ENCODE results near the gene ARHGAP21. TPM values are rescaled to one million over a fixed set of nuclear protein-coding genes. Genes with fewer than 3 reads are reported as not detected.
A peak's percentile ranks its signal among the peaks of the same experiment; 100 is the strongest.
"Not testable (repeated sequence)": the region's sequence is repeated elsewhere in the genome, so short reads cannot be mapped to it uniquely, and the experiment has no call there.

The ARHGAP21 gene
- total RNA-seq, 1 donor from 2014 or later, result 40.0 TPM

DNA sequence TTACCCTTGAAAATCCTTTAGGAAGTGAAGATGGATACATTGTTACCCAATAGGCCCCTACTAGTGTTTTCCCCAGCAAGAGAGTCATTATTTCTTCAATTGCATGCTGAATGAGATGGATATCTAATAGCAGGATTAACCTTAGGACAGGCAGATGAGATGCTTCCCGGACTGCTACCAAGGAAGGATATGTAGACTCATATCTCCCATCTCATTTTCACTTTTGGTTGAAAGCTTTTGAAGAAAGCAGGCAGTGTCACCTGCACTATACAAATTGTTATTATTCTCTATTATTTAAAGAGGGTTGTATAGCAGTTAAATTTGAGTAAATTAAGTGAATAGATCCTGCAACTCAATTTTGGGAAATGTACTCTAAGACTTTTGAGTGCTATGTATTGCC, 17.0 kb upstream of the ARHGAP21 start:
- no peaks in the 10 kb centered on the region for H3K36me3 Mint-ChIP-seq (ENCODE audit: low read depth)
- no peak overlapping the region for H3K4me3 Mint-ChIP-seq (ENCODE audit: low read depth)
- no peaks in the 10 kb centered on the region for H3K4me1 Mint-ChIP-seq (ENCODE audit: low read depth)
- H3K27me3 Mint-ChIP-seq (ENCODE audit: low read depth), result no peaks in the 10 kb centered on the region
- intact Hi-C loops (cut with micrococcal nuclease), result no loop called here
- no peak for DNase-seq (ENCODE audit: low spot score)
- no peak overlapping the region for H3K27ac Mint-ChIP-seq
- no peaks in the 10 kb centered on the region for H3K9me3 Mint-ChIP-seq

DNA sequence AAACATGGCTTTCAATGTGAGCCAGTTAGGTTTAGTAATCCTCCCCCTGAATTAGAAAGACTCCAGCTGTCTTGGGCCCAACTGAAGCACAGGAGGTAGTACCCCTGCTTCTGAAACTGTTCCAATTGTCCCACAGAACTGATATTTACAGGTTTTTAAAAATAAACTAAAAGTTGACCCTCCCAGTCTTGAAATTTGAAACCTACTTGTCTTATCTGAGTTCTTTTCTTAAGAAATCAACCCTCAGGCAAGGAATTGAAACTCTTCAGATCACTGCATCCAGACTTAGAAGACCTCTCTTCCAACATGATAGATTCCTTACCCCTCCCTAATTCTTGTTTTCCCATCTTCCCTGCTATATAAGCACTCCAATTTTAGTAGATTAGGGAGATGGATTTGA, 13.3 kb upstream of the ARHGAP21 start:
- H3K27ac Mint-ChIP-seq, result no peak overlapping the region
- no peak for DNase-seq (ENCODE audit: low spot score)
- no peaks in the 10 kb centered on the region for H3K9me3 Mint-ChIP-seq
- H3K4me1 Mint-ChIP-seq (ENCODE audit: low read depth), result no peaks in the 10 kb centered on the region
- intact Hi-C loops (cut with micrococcal nuclease), result no loop called here
- peaks cover 1% of the 10 kb centered on the region for H3K27me3 Mint-ChIP-seq (ENCODE audit: low read depth)
- H3K36me3 Mint-ChIP-seq (ENCODE audit: low read depth), result no peaks in the 10 kb centered on the region
- no peak overlapping the region for H3K4me3 Mint-ChIP-seq (ENCODE audit: low read depth)

DNA sequence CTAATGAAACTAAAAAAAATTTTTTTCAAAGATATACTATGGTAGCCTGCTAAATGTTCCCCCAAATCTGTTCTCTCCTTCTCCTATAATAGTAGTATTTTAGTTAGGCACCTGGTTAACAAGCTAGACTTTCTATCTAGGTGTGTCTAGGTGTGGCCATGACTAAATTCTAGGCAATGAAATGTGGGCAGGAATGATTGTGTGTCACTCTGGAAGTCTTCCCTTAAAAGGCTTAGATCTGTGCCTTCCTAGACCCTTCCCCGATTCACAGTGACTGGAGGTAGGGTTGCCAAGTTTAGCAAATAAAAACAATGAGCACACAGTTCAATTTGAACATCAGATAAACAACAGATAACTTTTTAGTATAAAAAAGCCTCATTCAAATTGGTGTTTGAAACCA, 8.3 kb upstream of the ARHGAP21 start:
- no peak overlapping the region for H3K27ac Mint-ChIP-seq
- no peaks in the 10 kb centered on the region for H3K36me3 Mint-ChIP-seq (ENCODE audit: low read depth)
- no peaks in the 10 kb centered on the region for H3K4me1 Mint-ChIP-seq (ENCODE audit: low read depth)
- no peaks in the 10 kb centered on the region for H3K9me3 Mint-ChIP-seq
- intact Hi-C loops (cut with micrococcal nuclease), result no loop called here
- no peak overlapping the region for H3K4me3 Mint-ChIP-seq (ENCODE audit: low read depth)
- no peak for DNase-seq (ENCODE audit: low spot score)
- peaks cover 5% of the 10 kb centered on the region for H3K27me3 Mint-ChIP-seq (ENCODE audit: low read depth)

DNA sequence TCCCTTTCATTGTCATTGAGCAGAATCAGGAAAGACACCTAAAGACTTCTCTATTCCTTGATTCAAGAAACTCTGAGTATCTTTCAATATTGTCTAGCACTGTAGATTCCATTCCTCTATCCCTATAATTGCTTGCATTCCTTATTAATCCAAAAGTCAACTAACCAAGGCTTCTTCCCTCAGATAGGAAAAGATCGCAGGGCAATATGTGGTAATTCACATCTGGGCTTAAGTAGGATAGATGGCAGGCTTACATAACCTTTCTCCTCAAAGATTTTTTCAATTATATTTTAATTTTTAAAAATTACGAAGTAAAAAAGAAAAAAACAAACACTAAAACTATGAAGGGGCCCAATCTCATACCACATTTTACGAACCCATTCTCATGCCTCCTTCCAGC, 7.1 kb upstream of the ARHGAP21 start:
- H3K27ac Mint-ChIP-seq, result no peak overlapping the region
- intact Hi-C loops (cut with micrococcal nuclease), result no loop called here
- H3K36me3 Mint-ChIP-seq (ENCODE audit: low read depth), result no peaks in the 10 kb centered on the region
- no peak overlapping the region for H3K4me3 Mint-ChIP-seq (ENCODE audit: low read depth)
- DNase-seq (ENCODE audit: low spot score), result no peak
- no peaks in the 10 kb centered on the region for H3K4me1 Mint-ChIP-seq (ENCODE audit: low read depth)
- H3K9me3 Mint-ChIP-seq, result no peaks in the 10 kb centered on the region
- peaks cover 5% of the 10 kb centered on the region for H3K27me3 Mint-ChIP-seq (ENCODE audit: low read depth)

DNA sequence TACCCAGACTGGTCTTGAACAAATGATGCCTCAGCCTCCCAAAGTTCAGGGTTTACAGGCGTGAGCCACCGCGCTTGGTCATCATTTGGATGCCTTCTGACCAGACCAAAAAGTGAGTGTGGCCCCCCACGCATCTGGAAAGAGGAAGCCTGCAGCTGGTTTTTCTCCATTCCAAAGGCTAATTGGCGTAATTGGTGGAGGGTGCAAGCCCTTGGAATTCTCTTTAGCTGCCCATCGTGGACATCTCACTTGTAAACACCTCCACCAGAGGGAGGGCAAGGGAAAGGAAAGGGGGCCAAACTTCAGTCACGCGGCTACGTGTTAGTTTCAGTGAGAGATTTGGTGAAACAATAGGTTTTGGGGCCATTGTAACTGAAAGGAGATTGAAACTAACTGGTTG, 4.1 kb upstream of the ARHGAP21 start:
- H3K4me1 Mint-ChIP-seq (ENCODE audit: low read depth), result no peaks in the 10 kb centered on the region
- H3K36me3 Mint-ChIP-seq (ENCODE audit: low read depth), result no peaks in the 10 kb centered on the region
- H3K9me3 Mint-ChIP-seq, result no peaks in the 10 kb centered on the region
- DNase-seq (ENCODE audit: low spot score), result no peak
- intact Hi-C loops (cut with micrococcal nuclease), result no loop called here
- peaks cover 9% of the 10 kb centered on the region for H3K27me3 Mint-ChIP-seq (ENCODE audit: low read depth)
- H3K27ac Mint-ChIP-seq, result no peak overlapping the region
- no peak overlapping the region for H3K4me3 Mint-ChIP-seq (ENCODE audit: low read depth)

DNA sequence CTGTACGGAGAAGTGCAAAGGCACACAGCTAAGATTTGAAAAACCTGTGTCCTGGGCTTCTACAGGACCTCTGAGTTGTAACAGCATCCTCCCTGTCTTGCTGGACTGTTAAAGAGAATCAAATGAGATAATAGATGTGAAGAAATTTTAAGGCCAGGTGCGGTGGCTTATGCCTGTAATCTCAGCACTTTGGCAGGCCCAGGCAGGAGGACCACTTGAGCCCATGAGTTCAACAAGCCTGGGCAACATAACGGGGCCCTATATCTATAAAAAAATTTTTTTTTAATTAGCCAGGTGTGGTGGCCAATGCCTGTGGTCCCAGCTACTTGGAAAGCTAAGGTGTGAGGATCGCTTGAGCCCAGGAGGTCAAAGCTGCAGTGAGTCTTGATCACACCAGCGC, 2.9 kb upstream of the ARHGAP21 start:
- H3K4me3 Mint-ChIP-seq (ENCODE audit: low read depth), result no peak overlapping the region
- no peak overlapping the region for H3K27ac Mint-ChIP-seq

DNA sequence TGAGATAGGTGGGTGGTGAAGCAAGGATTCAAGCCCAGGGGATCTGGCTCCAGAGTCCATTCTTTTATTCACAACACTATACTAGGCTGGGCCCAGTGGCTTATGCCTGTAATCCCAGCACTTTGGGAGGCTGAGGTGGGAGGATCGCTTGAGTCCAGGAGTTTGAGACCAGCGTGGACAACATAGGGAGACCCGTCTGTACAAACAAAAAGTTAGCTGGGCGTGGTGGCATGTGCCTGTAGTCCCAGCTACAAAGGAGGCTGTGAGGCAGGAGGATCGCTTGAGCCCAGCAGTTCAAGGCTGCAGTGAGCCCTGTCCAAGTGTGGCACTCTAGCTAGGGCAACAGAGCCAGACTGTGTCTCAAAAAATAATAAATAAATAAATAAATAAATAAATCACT, 2.3 kb upstream of the ARHGAP21 start:
- DNase-seq (ENCODE audit: low spot score); H3K27me3 Mint-ChIP-seq (ENCODE audit: low read depth); intact Hi-C loops (cut with micrococcal nuclease); H3K9me3 Mint-ChIP-seq; H3K27ac Mint-ChIP-seq; H3K4me3 Mint-ChIP-seq (ENCODE audit: low read depth): not testable (repeated sequence)
- H3K4me1 Mint-ChIP-seq (ENCODE audit: low read depth), result peaks cover 10% of the 10 kb centered on the region
- peaks cover 12% of the 10 kb centered on the region for H3K36me3 Mint-ChIP-seq (ENCODE audit: low read depth)

More for the DNA sequence above, 2.9 kb upstream of the ARHGAP21 start:
- Mint-ChIP-seq H3K9me3 (no peaks in the 10 kb centered on the region), H3K36me3 (ENCODE audit: low read depth) (peaks cover 6% of the 10 kb centered on the region), H3K4me1 (ENCODE audit: low read depth) (peaks cover 6% of the 10 kb centered on the region), H3K27me3 (ENCODE audit: low read depth) (peaks cover 7% of the 10 kb centered on the region)
- intact Hi-C loops (cut with micrococcal nuclease), result no loop called here
- DNase-seq (ENCODE audit: low spot score), result no peak

DNA sequence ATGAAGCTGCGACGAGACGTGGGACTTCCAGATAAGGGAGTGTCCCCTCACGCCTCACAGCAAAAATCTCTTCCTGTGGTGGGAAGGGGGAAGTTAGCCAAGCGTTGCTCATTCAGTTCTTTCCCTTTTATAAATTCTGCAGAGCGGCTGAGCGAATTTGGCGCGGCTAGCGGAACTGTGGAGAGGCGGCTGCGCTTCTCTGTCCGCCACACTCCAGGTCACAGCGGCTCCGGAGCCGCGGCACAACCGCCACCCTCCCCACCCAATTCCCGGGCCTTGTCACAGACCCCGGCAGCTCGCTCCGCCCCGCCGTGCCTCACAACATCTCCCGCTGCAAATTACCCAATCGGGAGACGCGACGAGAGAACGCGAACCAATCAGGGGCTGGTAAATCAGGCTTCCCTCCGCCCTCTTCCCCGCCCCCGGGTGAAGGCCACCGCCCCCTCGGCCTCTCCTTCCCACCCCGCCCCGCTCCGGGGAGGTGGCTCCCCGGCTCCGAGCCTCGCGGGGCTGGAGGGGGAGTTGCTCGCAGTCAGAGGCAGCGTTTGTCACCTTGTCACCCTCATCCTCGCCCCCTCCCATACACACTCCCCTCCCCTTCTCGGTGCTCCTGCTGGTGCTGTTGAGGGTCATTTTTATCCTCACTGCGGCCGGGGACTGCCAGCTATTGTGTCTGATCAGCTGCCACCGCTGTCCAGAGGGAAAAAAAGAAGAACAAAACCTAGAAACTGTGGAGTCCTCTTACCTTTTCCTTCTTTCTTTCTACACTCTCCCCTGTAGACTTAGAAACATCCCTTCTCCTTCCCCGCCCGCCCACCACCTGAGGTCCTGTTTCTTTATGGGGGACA, 918 bp upstream of the ARHGAP21 start:
- Mint-ChIP-seq H3K4me3 (ENCODE audit: low read depth) (peak overlapping the region; percentile 86), H3K27ac (peak overlapping the region; percentile 87), H3K27me3 (ENCODE audit: low read depth) (peaks cover 4% of the 10 kb centered on the region), H3K9me3 (no peaks in the 10 kb centered on the region), H3K36me3 (ENCODE audit: low read depth) (peaks cover 20% of the 10 kb centered on the region), H3K4me1 (ENCODE audit: low read depth) (peaks cover 19% of the 10 kb centered on the region)
- intact Hi-C loops (cut with micrococcal nuclease), result loop anchor here (1.0 to 5.0 kb wide), 7 partner anchors 81 to 338 kb away; partner anchors contain the start of genes ENKUR, PRTFDC1 and THNSL1
- peak; percentile 92 for DNase-seq (ENCODE audit: low spot score)

DNA sequence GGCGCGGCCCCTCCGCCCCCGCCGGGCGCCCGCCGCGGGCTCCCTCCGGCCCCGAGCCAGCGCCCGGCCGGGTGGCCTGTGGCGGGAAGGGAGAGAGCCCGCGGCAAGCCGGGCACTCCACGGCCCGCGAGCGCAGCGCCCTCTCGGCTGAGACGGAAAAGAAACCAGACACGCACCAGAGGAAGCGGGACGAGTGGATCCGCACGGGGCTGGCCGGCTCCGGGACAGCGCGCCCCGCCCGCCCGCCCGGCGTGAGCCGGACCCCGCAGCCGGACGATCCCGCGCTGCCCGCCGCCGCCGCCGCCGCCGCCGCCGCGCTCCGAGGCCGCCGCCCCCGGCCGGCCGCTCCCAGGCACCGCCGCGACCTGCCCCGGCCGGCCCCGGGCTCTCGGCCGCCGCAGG, 300 bp downstream of the ARHGAP21 start:
- Mint-ChIP-seq H3K27me3 (ENCODE audit: low read depth) (peaks cover 4% of the 10 kb centered on the region), H3K36me3 (ENCODE audit: low read depth) (peaks cover 21% of the 10 kb centered on the region), H3K4me3 (ENCODE audit: low read depth) (peak overlapping the region; percentile 57), H3K27ac (no peak overlapping the region), H3K4me1 (ENCODE audit: low read depth) (peaks cover 24% of the 10 kb centered on the region), H3K9me3 (no peaks in the 10 kb centered on the region)
- DNase-seq (ENCODE audit: low spot score), result peak; percentile 16
- intact Hi-C loops (cut with micrococcal nuclease), result loop anchor here (5.0 kb wide), 3 partner anchors 121 to 339 kb away; no protein-coding TSS in a partner anchor

DNA sequence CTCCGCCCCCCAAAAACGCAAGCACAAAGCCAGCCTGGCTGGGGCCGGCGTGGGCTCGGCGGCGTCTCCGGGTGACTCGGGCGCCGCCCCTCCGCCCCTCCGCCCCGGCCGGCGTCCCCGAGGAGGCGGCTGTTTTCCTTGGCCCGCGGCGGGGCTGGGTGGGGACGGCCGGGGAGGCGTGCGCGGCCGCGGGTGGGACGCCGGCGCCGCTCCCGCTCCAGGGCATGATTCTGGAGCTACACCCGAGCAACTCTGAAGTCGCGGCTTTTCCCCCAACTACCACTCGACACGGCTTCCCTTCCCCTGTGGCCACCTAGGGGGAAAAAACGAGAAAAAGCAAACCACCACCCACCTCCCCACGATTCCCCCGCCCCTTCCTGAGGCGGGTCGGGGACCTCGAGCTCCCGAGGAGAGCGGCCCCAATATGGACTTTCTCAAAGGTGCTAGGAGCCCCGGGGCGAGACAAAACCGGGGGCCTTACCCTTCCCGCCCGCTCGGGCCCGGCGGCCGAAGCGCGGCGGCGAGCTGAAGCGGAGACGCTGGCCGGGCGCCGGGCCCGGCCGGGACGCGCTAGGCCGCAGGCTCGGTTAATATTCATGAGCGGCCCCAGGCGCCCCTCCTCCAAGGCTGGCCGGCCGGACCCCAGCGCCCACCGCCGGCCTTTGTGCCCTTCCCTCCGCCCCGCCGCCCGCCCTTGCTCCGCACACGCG, 856 bp downstream of the ARHGAP21 start:
- intact Hi-C loops (cut with micrococcal nuclease), result loop anchor here (5.0 kb wide), 3 partner anchors 121 to 339 kb away; no protein-coding TSS in a partner anchor
- DNase-seq (ENCODE audit: low spot score), result peak; percentile 49
- H3K4me1 Mint-ChIP-seq (ENCODE audit: low read depth), result peaks cover 24% of the 10 kb centered on the region
- H3K4me3 Mint-ChIP-seq (ENCODE audit: low read depth), result peak overlapping the region; percentile 87
- no peaks in the 10 kb centered on the region for H3K9me3 Mint-ChIP-seq
- H3K36me3 Mint-ChIP-seq (ENCODE audit: low read depth), result peaks cover 21% of the 10 kb centered on the region
- H3K27me3 Mint-ChIP-seq (ENCODE audit: low read depth), result peaks cover 4% of the 10 kb centered on the region
- H3K27ac Mint-ChIP-seq, result peak overlapping the region; percentile 85

DNA sequence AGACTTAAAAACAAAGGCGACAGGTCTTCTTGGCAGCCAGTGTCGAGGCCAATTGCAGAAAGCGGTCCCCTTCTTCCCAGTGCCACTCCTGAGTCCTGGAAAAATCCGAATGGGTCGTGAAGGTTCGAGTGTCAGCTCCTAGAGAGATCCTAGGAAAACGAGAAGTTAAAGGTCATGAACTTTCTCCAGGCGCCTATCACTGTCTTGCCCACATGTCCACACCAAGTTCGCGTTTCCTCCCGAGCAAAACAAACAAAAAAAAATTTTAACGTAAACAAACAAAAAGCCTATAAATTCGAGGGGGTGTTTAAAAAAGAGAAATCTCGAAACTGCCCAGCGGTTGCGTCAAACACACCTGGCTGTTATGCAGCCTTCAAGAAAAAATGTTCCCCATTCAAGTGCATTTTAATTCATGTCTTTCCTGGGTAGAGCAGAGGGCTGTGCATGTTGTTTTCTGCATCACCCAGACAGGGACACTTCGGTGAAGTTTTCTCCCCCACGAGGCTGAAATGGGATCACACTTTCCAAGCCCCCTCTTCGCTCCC, 1.5 kb downstream of the ARHGAP21 start:
- Mint-ChIP-seq H3K4me1 (ENCODE audit: low read depth) (peaks cover 24% of the 10 kb centered on the region), H3K27ac (peak overlapping the region; percentile 68), H3K27me3 (ENCODE audit: low read depth) (peaks cover 4% of the 10 kb centered on the region), H3K36me3 (ENCODE audit: low read depth) (peaks cover 21% of the 10 kb centered on the region), H3K9me3 (no peaks in the 10 kb centered on the region), H3K4me3 (ENCODE audit: low read depth) (peak overlapping the region; percentile 82)
- no peak for DNase-seq (ENCODE audit: low spot score)
- intact Hi-C loops (cut with micrococcal nuclease), result loop anchor here (5.0 kb wide), 3 partner anchors 120 to 340 kb away; no protein-coding TSS in a partner anchor

DNA sequence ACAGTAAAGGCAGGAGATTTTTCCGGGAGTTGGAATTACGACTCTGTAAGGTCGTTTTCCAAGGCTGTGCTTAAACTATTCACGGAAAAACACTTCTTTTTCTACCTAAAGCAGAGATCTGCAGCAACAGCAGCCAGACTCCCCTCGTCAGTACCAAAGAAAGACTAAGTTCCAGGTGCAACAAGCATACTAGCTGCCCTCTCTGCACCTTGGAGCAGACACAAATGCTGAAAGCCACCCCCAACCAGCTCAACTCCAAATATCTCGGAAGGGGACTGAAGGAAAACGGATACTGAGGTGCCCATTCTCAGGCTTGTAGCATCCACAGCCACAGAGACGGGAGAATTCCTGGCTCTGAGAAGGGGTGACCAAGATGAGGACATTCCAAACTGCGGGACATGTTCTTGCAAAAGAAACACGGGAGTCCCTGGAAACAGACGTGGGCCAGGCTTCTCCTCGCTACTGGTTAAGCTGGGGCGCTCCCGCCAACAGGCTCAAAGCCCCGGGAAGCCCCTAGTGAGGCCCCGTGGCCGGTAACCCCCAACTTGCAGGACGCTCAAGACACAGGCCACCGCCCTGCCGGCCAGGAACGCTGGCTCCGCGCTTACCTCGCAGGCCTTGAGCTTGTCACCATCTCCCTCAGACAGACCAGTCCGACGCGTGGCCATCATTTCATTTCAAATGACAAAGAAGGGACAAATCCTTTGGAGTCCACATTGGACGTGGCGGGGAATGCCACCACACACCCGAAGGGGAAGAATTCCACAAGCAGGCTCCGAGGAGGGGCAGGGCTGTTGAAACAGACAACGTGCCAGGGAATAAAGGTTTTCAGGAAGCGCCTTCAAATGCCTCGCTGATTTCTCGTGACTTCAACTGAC, 2.2 kb downstream of the ARHGAP21 start:
- peak overlapping the region; percentile 82 for H3K4me3 Mint-ChIP-seq (ENCODE audit: low read depth)
- H3K9me3 Mint-ChIP-seq, result no peaks in the 10 kb centered on the region
- DNase-seq (ENCODE audit: low spot score), result no peak
- peaks cover 21% of the 10 kb centered on the region for H3K36me3 Mint-ChIP-seq (ENCODE audit: low read depth)
- intact Hi-C loops (cut with micrococcal nuclease), result loop anchor here (2.0 to 5.0 kb wide), 4 partner anchors 15 to 341 kb away; no protein-coding TSS in a partner anchor
- H3K27me3 Mint-ChIP-seq (ENCODE audit: low read depth), result peaks cover 4% of the 10 kb centered on the region
- H3K27ac Mint-ChIP-seq, result no peak overlapping the region
- peaks cover 24% of the 10 kb centered on the region for H3K4me1 Mint-ChIP-seq (ENCODE audit: low read depth)

Data from activated T-helper 2 cell treated with anti-CD3 and anti-CD28 coated beads, Interferon-gamma antibody, Interleukin-2, Interleukin-4, amounts not matched to agents 10 μg/mL and 5 μg/mL and 100 μg/mL, durations not matched to agents 14 hours and 24 hours and 36 hours (primary cell).